GM18867 (cell line): ENCODE results near the gene ADCY3.
"Not testable (repeated sequence)": the region's sequence is repeated elsewhere in the genome, so short reads cannot be mapped to it uniquely, and the experiment has no call there.

Experiments
- ATAC-seq: cut with Tn5 transposase; IDR thresholded peaks from one replicate; pipeline ENCODE4 v1.9.1; 2021; ENCODE audit warnings: mild to moderate bottlenecking, moderate library complexity; ENCODE audit not compliant: unreplicated experiment

Gene ADCY3

GRCh38 chr2:24819442-24820174 lies 100.4 kb downstream of the ADCY3 start:
- ATAC-seq, result no peak

- no peak for ATAC-seq
These were observed 101.3 kb downstream of the ADCY3 start for GRCh38 chr2:24818721-24819167.

- ATAC-seq, result no peak
These were observed 103.2 kb downstream of the ADCY3 start for GRCh38 chr2:24816884-24817283.

GRCh38 chr2:24816404-24816803 lies 103.6 kb downstream of the ADCY3 start:
- no peak for ATAC-seq

- no peak for ATAC-seq
These were observed 104.9 kb downstream of the ADCY3 start for GRCh38 chr2:24815171-24815570.

GRCh38 chr2:24814516-24814915 lies 105.5 kb downstream of the ADCY3 start:
- ATAC-seq, result no peak

GRCh38 chr2:24813691-24814137 lies 106.3 kb downstream of the ADCY3 start:
- no peak for ATAC-seq

- ATAC-seq, result no peak
These were observed 110.6 kb downstream of the ADCY3 start for GRCh38 chr2:24809316-24810007.

GRCh38 chr2:24806661-24807036 lies 113.4 kb downstream of the ADCY3 start:
- no peak for ATAC-seq

GRCh38 chr2:24805811-24806660 lies 114.0 kb downstream of the ADCY3 start:
- not testable (repeated sequence) for ATAC-seq

- ATAC-seq, result not testable (repeated sequence)
These were observed 119.5 kb downstream of the ADCY3 start for GRCh38 chr2:24800487-24800886.

GRCh38 chr2:24797644-24798043 lies 122.4 kb downstream of the ADCY3 start:
- ATAC-seq, result no peak

GRCh38 chr2:24793761-24794435 lies 126.1 kb downstream of the ADCY3 start:
- ATAC-seq, result no peak

- ATAC-seq, result peak; percentile 94
These were observed 126.9 kb downstream of the ADCY3 start, which contains the start of the genes CENPO and PTRHD1 for GRCh38 chr2:24792874-24793760. Gene CENPO, plus strand, starts transcription at chr2:24793425. Its CDS starts 495 bp downstream, at chr2:24793920. Gene PTRHD1, minus strand, starts transcription at chr2:24793391. Its CDS starts 14 bp downstream, at chr2:24793377.

- no peak for ATAC-seq
These were observed 127.5 kb downstream of the ADCY3 start for GRCh38 chr2:24792542-24792873.

GRCh38 chr2:24791452-24791851 lies 128.6 kb downstream of the ADCY3 start:
- ATAC-seq, result no peak

- no peak for ATAC-seq
These were observed 131.2 kb downstream of the ADCY3 start for GRCh38 chr2:24788816-24789215.

- ATAC-seq, result no peak
These were observed 132.5 kb downstream of the ADCY3 start for GRCh38 chr2:24787532-24787931.

GRCh38 chr2:24785671-24786321 lies 134.2 kb downstream of the ADCY3 start:
- ATAC-seq, result peak; percentile 91
